IPS-15b (cell line): ENCODE data around the gene TMEM247.
"Not testable (repeated sequence)": the region's sequence is repeated elsewhere in the genome, so short reads cannot be mapped to it uniquely, and the experiment has no call there.

Source experiments
- H3K27me3 ChIP-seq: one replicate; pipeline ENCODE4 v1.6.1; 2013; ENCODE audit warnings: low read length; ENCODE audit not compliant: control insufficient read depth, insufficient read depth
- H3K36me3 ChIP-seq: one replicate; pipeline ENCODE4 v1.6.1; 2013; ENCODE audit warnings: low read length; ENCODE audit not compliant: control insufficient read depth, insufficient read depth
- H3K4me1 ChIP-seq: one replicate; pipeline ENCODE4 v1.6.1; 2013; ENCODE audit warnings: mild to moderate bottlenecking, low read length; ENCODE audit not compliant: control insufficient read depth, insufficient read depth
- H3K4me3 ChIP-seq: one replicate; pipeline ENCODE4 v1.5.1; 2013; ENCODE audit warnings: low read depth, low read length
- H3K9ac ChIP-seq: one replicate; pipeline ENCODE4 v1.6.1; 2013; ENCODE audit warnings: low read depth, mild to moderate bottlenecking, low read length
- H3K9me3 ChIP-seq: one replicate; pipeline ENCODE4 v1.6.1; 2013; ENCODE audit warnings: mild to moderate bottlenecking, low read length; ENCODE audit not compliant: control insufficient read depth, insufficient read depth

Gene TMEM247

GRCh38 chr2:46520130-46520711, 40.9 kb downstream of the TMEM247 start:
- Histone ChIP-seq H3K27me3 (no peaks in the 10 kb centered on the region), H3K9me3 (no peaks in the 10 kb centered on the region), H3K4me3 (no peak overlapping the region), H3K4me1 (no peaks in the 10 kb centered on the region), H3K9ac (no peak overlapping the region), H3K36me3 (no peaks in the 10 kb centered on the region)

GRCh38 chr2:46521215-46521683, 41.9 kb downstream of the TMEM247 start:
- Histone ChIP-seq H3K9ac (no peak overlapping the region), H3K36me3 (no peaks in the 10 kb centered on the region), H3K27me3 (no peaks in the 10 kb centered on the region), H3K9me3 (no peaks in the 10 kb centered on the region), H3K4me1 (no peaks in the 10 kb centered on the region), H3K4me3 (no peak overlapping the region)

- not testable (repeated sequence) for H3K9ac ChIP-seq, H3K36me3 ChIP-seq, H3K27me3 ChIP-seq, H3K9me3 ChIP-seq, H3K4me3 ChIP-seq, H3K4me1 ChIP-seq
Observed at GRCh38 chr2:46522385-46522784, 43.0 kb downstream of the TMEM247 start.

- Histone ChIP-seq H3K9me3 (no peaks in the 10 kb centered on the region), H3K9ac (no peak overlapping the region), H3K4me1 (no peaks in the 10 kb centered on the region), H3K27me3 (no peaks in the 10 kb centered on the region), H3K4me3 (no peak overlapping the region), H3K36me3 (no peaks in the 10 kb centered on the region)
Observed at GRCh38 chr2:46525522-46526155, 46.3 kb downstream of the TMEM247 start.

GRCh38 chr2:46528880-46529279, 49.5 kb downstream of the TMEM247 start:
- no peaks in the 10 kb centered on the region for H3K36me3 ChIP-seq

GRCh38 chr2:46530639-46531038, 51.3 kb downstream of the TMEM247 start:
- no peaks in the 10 kb centered on the region for H3K36me3 ChIP-seq
- no peaks in the 10 kb centered on the region for H3K4me1 ChIP-seq
- no peaks in the 10 kb centered on the region for H3K9me3 ChIP-seq
- H3K4me3 ChIP-seq = no peak overlapping the region
- no peak overlapping the region for H3K9ac ChIP-seq
- no peaks in the 10 kb centered on the region for H3K27me3 ChIP-seq

More at GRCh38 chr2:46528880-46529279, 49.5 kb downstream of the TMEM247 start:
- H3K9ac ChIP-seq = no peak overlapping the region
- no peaks in the 10 kb centered on the region for H3K9me3 ChIP-seq
- H3K4me3 ChIP-seq = no peak overlapping the region
- H3K27me3 ChIP-seq = no peaks in the 10 kb centered on the region
- H3K4me1 ChIP-seq = no peaks in the 10 kb centered on the region

GRCh38 chr2:46531863-46532262, 52.5 kb downstream of the TMEM247 start:
- Histone ChIP-seq H3K36me3 (no peaks in the 10 kb centered on the region), H3K4me1 (no peaks in the 10 kb centered on the region), H3K9ac (no peak overlapping the region), H3K27me3 (no peaks in the 10 kb centered on the region), H3K4me3 (no peak overlapping the region), H3K9me3 (no peaks in the 10 kb centered on the region)
